H1 (cell line): Measurements from ENCODE around the gene RMDN2. TPM values are rescaled to one million over a fixed set of nuclear protein-coding genes. Genes with fewer than 3 reads are reported as not detected.

Source experiments
- CTCF ChIA-PET: fragments of 300-600 bp; sonication (Branson Sonifier 250); formaldehyde crosslinking; loops from one replicate; lab custom pipeline; 2021; ENCODE audit not compliant: partially characterized antibody; lab: Charles Lee
- POLR2A ChIA-PET: fragments of 300-600 bp; sonication (Branson Sonifier 250); formaldehyde crosslinking; loops from one replicate; lab custom pipeline; 2021; ENCODE audit warnings: inconsistent platforms; ENCODE audit not compliant: partially characterized antibody; lab: Charles Lee
- DNase-seq, 2 experiments: peaks; one replicate each; pipeline versions ENCODE4 v3.0.0 to v3.0.0-alpha.2; 2010 to 2022; ENCODE audit warnings: low spot score in 2 of 2, low read depth in 1 of 2, mixed read lengths in 1 of 2
- FAIRE-seq: peaks from 2 replicates; lab custom pipeline; 2011; peaks lifted over from hg19 to GRCh38; lab: Jason Lieb, UNC
- H2AFZ ChIP-seq: 2 replicates; pipeline ENCODE4 v1.8.1; 2012; ENCODE audit warnings: low read length, inconsistent platforms
- H2AK5ac ChIP-seq: 2 replicates; pipeline ENCODE4 v1.6.1; 2013; ENCODE audit warnings: low read depth, low read length
- H2BK120ac ChIP-seq: replicated peaks from 2 replicates; pipeline ENCODE3; 2013; ENCODE audit warnings: low read depth, low read length, inconsistent platforms
- H2BK12ac ChIP-seq: 2 replicates; pipeline ENCODE4 v1.6.1; 2013; ENCODE audit warnings: low read depth, low read length
- H2BK15ac ChIP-seq: 2 replicates; pipeline ENCODE4 v1.6.1; 2013; ENCODE audit warnings: low read length
- H2BK20ac ChIP-seq: 2 replicates; pipeline ENCODE4 v1.6.1; 2013; ENCODE audit warnings: low read length
- H2BK5ac ChIP-seq: 2 replicates; pipeline ENCODE4 v1.6.1; 2013; ENCODE audit warnings: low read depth, low read length
- H3K14ac ChIP-seq: 2 replicates; pipeline ENCODE4 v1.6.1; 2013; ENCODE audit warnings: inconsistent platforms; ENCODE audit not compliant: insufficient read length
- H3K18ac ChIP-seq: 2 replicates; pipeline ENCODE4 v1.6.1; 2013; ENCODE audit warnings: low read length; ENCODE audit errors: extremely low read depth
- H3K23ac ChIP-seq: 2 replicates; pipeline ENCODE4 v1.6.1; 2013; ENCODE audit warnings: inconsistent platforms; ENCODE audit not compliant: insufficient read length
- H3K23me2 ChIP-seq: 2 replicates; pipeline ENCODE4 v1.6.1; 2013; ENCODE audit warnings: low read depth, low read length
- H3K27ac ChIP-seq: 2 replicates; pipeline ENCODE4 v1.6.1; 2011; ENCODE audit warnings: low read depth, low read length, inconsistent platforms
- H3K27me3 ChIP-seq, 4 experiments: replicated peaks in 1 of 4; 1 replicate in 1 of 4; 2 replicates in 3 of 4; pipeline versions ENCODE4 v1.6.1 to v1.8.1; 2011 to 2013; ENCODE audit warnings: low read length in 3 of 4, mild to moderate bottlenecking in 3 of 4, inconsistent platforms in 2 of 4, mixed read lengths in 2 of 4, moderate library complexity in 1 of 4; ENCODE audit not compliant: control insufficient read depth in 3 of 4, insufficient read depth in 3 of 4; ENCODE audit errors: extremely low read depth in 1 of 4
- H3K36me3 ChIP-seq, 4 experiments: 2 replicates each; pipeline versions ENCODE4 v1.6.1 to v1.8.1; 2011 to 2013; ENCODE audit warnings: mild to moderate bottlenecking in 4 of 4, low read length in 3 of 4, moderate library complexity in 2 of 4, control low read depth in 1 of 4, inconsistent platforms in 1 of 4; ENCODE audit not compliant: insufficient read depth in 4 of 4, control insufficient read depth in 2 of 4
- H3K4ac ChIP-seq: replicated peaks from 2 replicates; pipeline ENCODE3; 2013; ENCODE audit warnings: low read length, low read depth, mixed read lengths, inconsistent platforms; ENCODE audit not compliant: insufficient read length
- H3K4me1 ChIP-seq, 4 experiments: replicated peaks in 1 of 4; 1 replicate in 1 of 4; 2 replicates in 3 of 4; pipeline versions ENCODE4 v1.6.1 to v1.8.1; 2011 to 2013; ENCODE audit warnings: low read length in 3 of 4, inconsistent platforms in 2 of 4, mixed read lengths in 1 of 4; ENCODE audit not compliant: insufficient read depth in 4 of 4, control insufficient read depth in 3 of 4
- H3K4me2 ChIP-seq, 2 experiments: 2 replicates each; pipeline versions ENCODE4 v1.6.1 to v1.8.1; 2011 to 2013; ENCODE audit warnings: low read depth in 2 of 2, low read length in 2 of 2, control low read depth in 1 of 2, inconsistent platforms in 1 of 2, mild to moderate bottlenecking in 1 of 2; ENCODE audit not compliant: insufficient read depth in 1 of 2
- H3K4me3 ChIP-seq, 4 experiments: fragments of 200-600, 300-600 bp in 1 of 4; sonication (generic), shearing (Covaris generic), sonication (Bioruptor Twin) in 1 of 4; 2 replicates each; pipeline versions ENCODE4 v1.5.1 to v1.8.1; 2011 to 2016; ENCODE audit warnings: low read length in 4 of 4, low read depth in 3 of 4, control low read depth in 2 of 4, inconsistent platforms in 2 of 4, mild to moderate bottlenecking in 2 of 4, mixed read lengths in 1 of 4, moderate library complexity in 1 of 4; ENCODE audit not compliant: insufficient read depth in 2 of 4; ENCODE audit errors: extremely low read depth in 1 of 4
- H3K56ac ChIP-seq: replicated peaks from 2 replicates; pipeline ENCODE3; 2013; ENCODE audit warnings: low read depth, mild to moderate bottlenecking, mixed read lengths, low read length, inconsistent platforms; ENCODE audit not compliant: insufficient read length
- H3K79me1 ChIP-seq: 2 replicates; pipeline ENCODE4 v1.6.1; 2013; ENCODE audit warnings: low read depth, low read length, control low read depth
- H3K79me2 ChIP-seq, 2 experiments: 2 replicates each; pipeline versions ENCODE4 v1.6.1 to v1.8.1; 2012 to 2013; ENCODE audit warnings: low read length in 2 of 2, mild to moderate bottlenecking in 2 of 2, inconsistent platforms in 1 of 2; ENCODE audit not compliant: insufficient read depth in 2 of 2, control insufficient read depth in 1 of 2
- H3K9ac ChIP-seq, 4 experiments: replicated peaks in 1 of 4; 1 replicate in 1 of 4; 2 replicates in 3 of 4; pipeline versions ENCODE4 v1.6.1 to v1.8.1; 2011 to 2013; ENCODE audit warnings: low read depth in 3 of 4, low read length in 3 of 4, control low read depth in 2 of 4, mild to moderate bottlenecking in 2 of 4, moderate library complexity in 2 of 4, inconsistent platforms in 1 of 4; ENCODE audit errors: extremely low read depth in 1 of 4
- H3K9me3 ChIP-seq, 2 experiments: 2 replicates each; pipeline versions ENCODE4 v1.6.1 to v1.8.1; 2012 to 2013; ENCODE audit warnings: mild to moderate bottlenecking in 2 of 2, moderate library complexity in 2 of 2, control low read depth in 1 of 2, inconsistent platforms in 1 of 2, low read depth in 1 of 2, low read length in 1 of 2, mixed read lengths in 1 of 2; ENCODE audit not compliant: insufficient read depth in 2 of 2
- H4K20me1 ChIP-seq, 2 experiments: replicated peaks in 1 of 2; 2 replicates each; pipeline versions ENCODE3 to v1.8.1; 2011 to 2013; ENCODE audit warnings: inconsistent platforms in 2 of 2, low read length in 2 of 2, mild to moderate bottlenecking in 1 of 2; ENCODE audit not compliant: insufficient read depth in 2 of 2, control insufficient read depth in 1 of 2
- H4K5ac ChIP-seq: 2 replicates; pipeline ENCODE4 v1.6.1; 2013; ENCODE audit warnings: low read length, low read depth, mixed read lengths, inconsistent platforms; ENCODE audit not compliant: insufficient read length
- H4K8ac ChIP-seq: 2 replicates; pipeline ENCODE4 v1.8.0; 2013; ENCODE audit warnings: mild to moderate bottlenecking, moderate library complexity, low read length, inconsistent platforms; ENCODE audit not compliant: insufficient read depth; ENCODE audit errors: extremely low read depth
- H4K91ac ChIP-seq: replicated peaks from 2 replicates; pipeline ENCODE3; 2013; ENCODE audit warnings: low read length, mixed read lengths, inconsistent platforms; ENCODE audit not compliant: insufficient read length
- ATF2 ChIP-seq: IDR thresholded peaks from 2 replicates; pipeline ENCODE4 v1.6.1; 2012; ENCODE audit warnings: low read length, inconsistent platforms
- HDAC6 ChIP-seq: IDR thresholded peaks from one replicate; pipeline ENCODE4 v1.7.1; 2012; ENCODE audit warnings: low read depth, mild to moderate bottlenecking, inconsistent platforms, low read length, moderate library complexity
- JUND ChIP-seq: IDR thresholded peaks from 2 replicates; pipeline ENCODE4 v1.6.1; 2011; ENCODE audit warnings: mild to moderate bottlenecking, improper control_type of control experiment, low read length
- SIX5 ChIP-seq: IDR thresholded peaks from 2 replicates; pipeline ENCODE4 v1.6.1; 2011; ENCODE audit warnings: mild to moderate bottlenecking, low read depth, low read length
- YY1 ChIP-seq: IDR thresholded peaks from 2 replicates; pipeline ENCODE4 v1.6.1; 2011; ENCODE audit warnings: low read depth, mild to moderate bottlenecking, low read length
- WGBS, 2 experiments: shearing (Covaris generic) in 1 of 2; methylation state at CpG; one replicate each; pipeline versions ENCODE4 v1.1.6 to v1.1.7; 2013 to 2015; ENCODE audit warnings: low lambda C conversion rate in 2 of 2, mixed read lengths in 2 of 2, inconsistent platforms in 1 of 2, low coverage in 1 of 2, missing lambda C conversion rate in 1 of 2; ENCODE audit not compliant: insufficient replicate concordance in 2 of 2, insufficient coverage in 1 of 2, insufficient read length in 1 of 2; ENCODE audit errors: extremely low coverage in 1 of 2, missing lambda C conversion rate in 1 of 2; 5-methylcytosine and 5-hydroxymethylcytosine counted together
- polyA plus RNA-seq, 7 experiments: library from polyadenylated mRNA; depleted of rRNA in 3 of 7; stranded (reverse) in 5 of 7; unstranded in 2 of 7; fragments of >200 nt in 5 of 7; fragments of 200-250 nt in 2 of 7; gene quantifications; 1 replicate in 5 of 7; 2 replicates in 1 of 7; 4 replicates in 1 of 7; pipeline versions ENCODE4 v1.2.1 to v1.2.3, GENCODE V29; 2011 to 2013; ENCODE audit warnings: missing spikeins in 2 of 7, mixed read lengths in 2 of 7
- total RNA-seq: library from RNA; stranded (reverse); fragmentation: NEBNext Ultra II Directional; extraction: Animal tissue kit (Norgen Biotek cat#: 25700); gene quantifications from 2 replicates; pipeline ENCODE4 v1.2.1, GENCODE V29; 2021

The RMDN2 gene
- total and polyA plus RNA-seq, 2 of the 8 experiments (the other 6 are each of a cell fraction or from before 2014, with no cell fraction given), result 0.53 to 3.0 TPM

- Histone ChIP-seq H2AFZ (no peak overlapping the region), H2AK5ac (no peak overlapping the region), H3K4me1 (peaks cover 0 to 2% (median 0%) of the 10 kb centered on the region in 4 experiments; a peak in 2 of 7 replicates), H3K79me1 (no peaks in the 10 kb centered on the region), H4K5ac (no peak overlapping the region), H3K4me2 (no peak overlapping the region), H4K8ac (no peak overlapping the region), H4K91ac (no peak overlapping the region), H3K4ac (no peak overlapping the region), H3K14ac (no peak overlapping the region), H3K4me3 (no peak overlapping the region), H3K56ac (no peak overlapping the region), H3K27me3 (no peaks in the 10 kb centered on the region), H3K9me3 (no peaks in the 10 kb centered on the region; a peak in 2 of 4 replicates), H3K27ac (no peak overlapping the region), H3K79me2 (no peaks in the 10 kb centered on the region), H3K36me3 (no peaks in the 10 kb centered on the region), H4K20me1 (no peaks in the 10 kb centered on the region), H3K18ac (no peak overlapping the region), H2BK20ac (no peak overlapping the region), H3K23ac (no peak overlapping the region), H2BK5ac (no peak overlapping the region), H2BK15ac (no peak overlapping the region), H2BK12ac (no peak overlapping the region), H3K23me2 (no peaks in the 10 kb centered on the region), H3K9ac (no peak overlapping the region), H2BK120ac (no peak overlapping the region)
- ChIA-PET POLR2A (interaction anchor here (0.6 kb wide), 1 partner anchor 12 kb away, joined by 3 read pairs; no protein-coding TSS in a partner anchor), CTCF (interaction anchor here (0.7 kb wide), 1 partner anchor 627 kb away, joined by 3 read pairs; no protein-coding TSS in a partner anchor)
- 94% methylated on average over 3 of the region's 3 CpGs; no CpG with 5 or more reads in 1 of the 2 experiments for whole genome bisulfite sequencing, 2 experiments
- DNase-seq (no peak), FAIRE-seq (no peak)
- no peak for TF ChIP-seq YY1
- TF ChIP-seq HDAC6, result no peak
- TF ChIP-seq ATF2, result no peak
- no peak for TF ChIP-seq JUND
- no peak for TF ChIP-seq SIX5
Observed at GRCh38 chr2:37966326-37966725, 41.2 kb downstream of the RMDN2 start.
